IPS DF 4.7 (cell line): ENCODE measurements around the gene LILRB2.
"Not testable (repeated sequence)": the region's sequence is repeated elsewhere in the genome, so short reads cannot be mapped to it uniquely, and the experiment has no call there.

Experiments used
- DNase-seq: peaks from one replicate; pipeline ENCODE4 v3.0.0-alpha.2; 2013; ENCODE audit warnings: low spot score; ENCODE audit errors: extremely low read depth

The LILRB2 gene

GRCh38 chr19:54242234-54242633 is 38.7 kb downstream of the LILRB2 start:
- not testable (repeated sequence) for DNase-seq

DNA sequence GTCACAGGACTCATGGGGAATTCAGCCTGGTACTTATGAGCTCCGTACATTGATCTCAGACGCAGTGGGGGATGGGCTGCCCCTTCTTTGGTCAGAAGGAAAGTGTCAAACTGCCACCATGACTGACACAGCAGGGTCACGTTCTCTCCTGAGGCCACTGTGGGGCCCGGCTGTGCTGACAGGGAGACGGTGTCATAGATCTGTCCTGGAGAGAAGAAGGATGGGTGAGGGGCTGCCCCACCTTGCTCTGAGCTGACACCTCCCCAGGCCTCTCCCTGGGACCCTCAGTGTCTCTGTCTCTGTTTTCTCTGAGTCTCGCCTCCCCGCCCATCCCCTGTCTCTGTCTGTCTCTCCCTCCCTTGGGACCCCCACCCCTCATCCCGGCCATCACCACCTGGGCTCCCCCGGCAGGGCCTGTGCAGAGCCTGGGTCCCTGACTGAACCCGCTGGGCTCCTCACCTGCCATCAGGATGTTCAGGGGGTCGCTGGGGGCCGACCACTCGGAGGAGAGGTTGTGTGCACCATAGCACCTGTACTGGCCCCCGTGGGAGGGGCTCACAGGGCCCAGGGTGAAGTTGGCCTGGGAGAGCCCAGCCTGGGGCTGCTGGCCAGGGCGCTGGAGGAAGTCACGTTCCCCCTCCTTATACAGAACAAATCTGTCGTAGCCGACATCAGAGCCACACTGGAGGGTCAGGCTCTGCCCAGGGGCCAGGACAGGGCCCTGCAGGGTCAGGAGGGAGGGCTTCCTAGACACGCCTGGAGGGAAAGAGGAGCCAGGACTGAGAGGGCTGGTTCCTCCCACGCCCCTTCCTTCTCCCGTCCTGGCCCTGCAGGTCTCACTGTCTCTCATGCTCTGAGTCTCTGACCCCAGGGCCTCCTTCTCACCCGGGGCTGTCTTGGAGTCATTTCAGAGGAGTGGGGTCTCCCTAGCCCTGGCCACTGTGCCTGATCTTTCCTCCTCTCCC is 40.3 kb downstream of the LILRB2 start:
- DNase-seq = not testable (repeated sequence)

DNA sequence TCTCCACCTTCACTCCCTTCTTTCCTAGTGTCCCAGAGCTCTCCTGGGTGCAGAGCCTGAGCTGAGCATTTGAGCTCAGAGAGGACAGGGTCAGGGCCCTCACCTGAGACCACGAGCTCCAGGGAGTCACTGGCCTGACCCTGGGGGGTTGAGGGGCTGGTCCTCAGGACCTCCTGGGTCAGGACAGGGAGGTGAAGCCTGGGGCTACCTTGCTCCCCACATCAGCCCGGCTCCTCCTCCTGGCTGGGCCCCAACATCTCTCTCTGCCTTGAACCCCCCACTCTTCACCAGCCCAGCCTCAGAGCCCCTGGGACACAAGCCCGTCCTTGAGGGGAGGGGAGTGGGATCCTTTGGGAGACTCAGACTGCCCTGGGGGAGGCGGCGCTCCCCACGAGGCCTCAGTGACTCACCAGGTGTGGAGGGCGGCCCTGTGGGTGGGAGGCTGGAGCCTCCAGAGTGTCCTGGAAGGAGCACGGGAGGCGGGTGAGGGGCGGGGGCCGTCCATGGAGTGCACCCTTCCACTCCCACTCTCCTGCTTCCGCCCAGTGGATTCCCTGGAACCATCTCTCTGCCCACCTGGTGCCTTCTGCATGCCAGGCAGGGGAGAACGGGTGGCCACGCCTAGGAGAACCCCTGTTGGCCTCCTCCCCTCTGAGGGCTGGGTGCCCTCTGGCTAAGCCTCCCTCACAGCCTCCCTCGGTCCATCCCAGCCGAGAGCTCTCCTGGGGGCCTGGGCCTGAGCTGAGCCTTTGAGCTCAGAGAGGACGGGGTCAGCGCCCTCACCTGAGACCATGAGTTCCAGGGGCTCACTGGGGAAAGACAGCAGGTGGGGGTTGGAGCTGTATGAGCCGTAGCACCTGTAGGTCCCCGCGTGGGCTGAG is 41.2 kb downstream of the LILRB2 start:
- not testable (repeated sequence) for DNase-seq

GRCh38 chr19:54233941-54234340 is 47.0 kb downstream of the LILRB2 start:
- DNase-seq = no peak

DNA sequence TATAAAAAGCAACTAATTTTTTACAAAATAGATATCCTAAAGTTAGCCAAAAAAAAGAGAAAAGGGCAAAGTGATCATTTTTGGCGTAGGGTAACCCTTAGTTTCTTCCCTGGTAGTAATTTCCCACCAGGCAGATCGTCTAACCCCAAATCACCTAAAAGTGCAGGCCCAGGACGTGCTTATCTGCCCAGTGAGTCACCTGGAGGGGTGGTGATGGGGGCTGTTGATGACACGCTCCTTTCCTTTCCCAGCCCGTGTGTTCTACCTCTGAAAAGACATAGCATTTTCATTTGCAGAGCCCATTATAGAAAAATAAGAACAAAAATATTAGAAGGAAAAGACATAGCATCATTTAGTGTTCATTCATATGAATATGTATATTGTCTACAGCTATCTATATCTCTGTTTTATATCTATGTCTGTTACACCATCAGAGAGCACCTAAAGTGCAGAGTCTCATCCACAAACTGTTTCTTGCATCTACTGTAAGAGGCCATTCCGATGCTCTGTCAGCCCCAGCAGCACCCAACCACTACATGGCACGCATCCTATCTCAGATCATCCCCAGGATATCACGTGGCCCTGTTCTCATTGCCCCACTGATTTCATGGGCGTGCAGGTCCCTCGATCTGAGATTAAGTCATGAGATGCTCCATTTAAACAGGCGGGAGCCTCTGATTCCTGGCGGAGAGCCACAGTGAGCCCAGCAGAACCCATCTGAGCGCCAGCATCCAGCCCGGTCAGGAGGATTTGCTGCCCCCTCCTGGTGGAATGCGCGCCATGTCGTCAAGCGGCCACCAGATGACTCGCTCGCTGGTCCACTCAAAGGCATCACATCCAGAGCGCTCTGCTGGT is 49.6 kb downstream of the LILRB2 start:
- DNase-seq = peak; percentile 82

DNA sequence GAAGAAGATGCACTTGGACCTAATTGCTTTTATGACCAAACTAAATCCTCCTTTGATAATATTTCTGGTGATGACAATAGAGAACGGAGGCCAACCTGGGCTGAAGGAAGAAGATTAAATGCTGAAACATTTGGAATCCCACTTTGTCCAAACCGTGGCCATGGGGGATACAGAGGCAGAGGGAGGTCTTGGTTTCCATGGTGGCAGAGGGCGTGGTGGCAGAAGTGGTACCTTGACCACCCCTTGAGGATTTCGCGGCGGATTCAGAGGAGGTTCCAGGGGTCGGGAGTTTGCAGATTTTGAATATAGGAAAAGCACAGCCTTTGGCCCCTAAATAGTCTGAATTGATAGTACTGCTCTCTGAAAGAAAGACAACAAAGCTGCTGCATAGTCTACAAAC is 50.9 kb downstream of the LILRB2 start:
- DNase-seq = no peak

DNA sequence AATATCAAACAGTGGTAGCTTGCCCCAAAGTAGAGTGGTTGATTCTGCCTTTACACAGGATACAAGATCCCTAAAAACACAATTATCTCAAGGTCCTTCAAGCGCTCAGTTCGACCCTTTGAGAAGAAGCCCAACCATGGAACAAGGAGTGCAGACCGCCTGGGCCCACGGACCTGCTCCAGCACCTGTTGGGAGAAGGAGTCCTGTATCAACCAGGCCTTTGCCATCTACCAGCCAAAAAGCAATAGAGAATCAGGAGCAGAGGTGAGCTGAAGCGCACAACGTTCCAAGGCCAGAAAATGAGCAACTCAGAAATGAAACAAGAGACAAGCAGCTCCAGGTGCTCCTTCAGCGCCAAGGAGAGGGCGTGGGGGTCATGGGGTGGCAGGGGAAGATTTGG is 51.8 kb downstream of the LILRB2 start:
- no peak for DNase-seq

DNA sequence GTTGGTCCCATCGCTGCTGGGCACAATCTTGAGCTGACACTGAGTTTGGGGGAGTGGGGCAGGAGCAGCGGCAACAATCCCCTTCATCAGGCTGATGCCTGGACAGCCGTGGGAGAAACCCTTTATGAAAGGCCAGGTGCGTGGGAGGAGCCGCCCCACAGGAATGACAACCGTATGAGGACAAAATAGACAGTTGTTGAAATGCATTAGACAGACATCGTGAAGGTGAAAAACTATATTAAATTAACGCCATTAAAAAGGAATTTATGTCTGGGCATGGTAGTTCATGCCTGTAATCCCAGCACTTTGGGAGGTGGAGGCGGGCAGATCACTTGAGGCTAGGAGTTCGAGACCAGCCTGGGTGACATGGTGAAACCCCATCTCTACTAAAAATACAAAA is 56.3 kb downstream of the LILRB2 start:
- DNase-seq = not testable (repeated sequence)

GRCh38 chr19:54223937-54224281 is 57.0 kb downstream of the LILRB2 start:
- DNase-seq = not testable (repeated sequence)
